Activated naive CD8-positive, alpha-beta T cell treated with anti-CD3 and anti-CD28 coated beads, Interleukin-2, amount 50 U/mL, for 24 hours (primary cell): ENCODE results near the gene AFG1L.
"Not testable (repeated sequence)": the region's sequence is repeated elsewhere in the genome, so short reads cannot be mapped to it uniquely, and the experiment has no call there.

ENCODE experiments used
- ATAC-seq: fragments of 150-1000 bp; cut with Tn5 transposase; one replicate; pipeline ENCODE4 v1.10.0; 2021
- DNase-seq: peaks from one replicate; pipeline ENCODE4 v3.0.0; 2021
- H3K27ac Mint-ChIP-seq: one replicate; pipeline ENCODE4 v1.8.0; 2021; ENCODE audit warnings: mild to moderate bottlenecking, mixed read lengths
- H3K27me3 Mint-ChIP-seq: one replicate; pipeline ENCODE4 v1.8.0; 2021; ENCODE audit warnings: mixed read lengths
- H3K36me3 Mint-ChIP-seq: one replicate; pipeline ENCODE4 v1.8.0; 2021; ENCODE audit warnings: low read depth, mixed read lengths
- H3K4me1 Mint-ChIP-seq: one replicate; pipeline ENCODE4 v1.8.0; 2021; ENCODE audit warnings: mixed read lengths
- H3K4me3 Mint-ChIP-seq: one replicate; pipeline ENCODE4 v1.8.0; 2021; ENCODE audit warnings: mild to moderate bottlenecking, moderate library complexity, mixed read lengths
- H3K9me3 Mint-ChIP-seq: one replicate; pipeline ENCODE4 v1.8.0; 2021; ENCODE audit warnings: mixed read lengths

Gene AFG1L

GRCh38 chr6:108395297-108395696, 100.4 kb downstream of the AFG1L start:
- H3K27ac Mint-ChIP-seq, result no peak overlapping the region
- H3K9me3 Mint-ChIP-seq, result no peaks in the 10 kb centered on the region
- H3K36me3 Mint-ChIP-seq, result peaks cover 3% of the 10 kb centered on the region
- ATAC-seq (no peak), DNase-seq (no peak)
- H3K4me3 Mint-ChIP-seq, result no peak overlapping the region
- H3K4me1 Mint-ChIP-seq, result no peaks in the 10 kb centered on the region
- H3K27me3 Mint-ChIP-seq, result no peaks in the 10 kb centered on the region

- no peak for DNase-seq
- H3K27ac Mint-ChIP-seq, result no peak overlapping the region
- no peak overlapping the region for H3K4me3 Mint-ChIP-seq
- no peak for ATAC-seq
- no peaks in the 10 kb centered on the region for H3K27me3 Mint-ChIP-seq
- H3K4me1 Mint-ChIP-seq, result no peaks in the 10 kb centered on the region
- no peaks in the 10 kb centered on the region for H3K9me3 Mint-ChIP-seq
- peaks cover 7% of the 10 kb centered on the region for H3K36me3 Mint-ChIP-seq
Measured at GRCh38 chr6:108403236-108403635, 108.4 kb downstream of the AFG1L start.

GRCh38 chr6:108406943-108407342, 112.1 kb downstream of the AFG1L start:
- H3K4me3 Mint-ChIP-seq, result no peak overlapping the region
- no peaks in the 10 kb centered on the region for H3K27me3 Mint-ChIP-seq
- no peak for ATAC-seq
- no peak overlapping the region for H3K27ac Mint-ChIP-seq
- DNase-seq, result no peak
- peaks cover 2% of the 10 kb centered on the region for H3K9me3 Mint-ChIP-seq
- H3K36me3 Mint-ChIP-seq, result peaks cover 11% of the 10 kb centered on the region
- H3K4me1 Mint-ChIP-seq, result no peaks in the 10 kb centered on the region

- peaks cover 10% of the 10 kb centered on the region for H3K9me3 Mint-ChIP-seq
- no peak overlapping the region for H3K4me3 Mint-ChIP-seq
- no peak overlapping the region for H3K27ac Mint-ChIP-seq
- no peaks in the 10 kb centered on the region for H3K4me1 Mint-ChIP-seq
- no peak for DNase-seq
- ATAC-seq, result no peak
- H3K27me3 Mint-ChIP-seq, result no peaks in the 10 kb centered on the region
- peaks cover 16% of the 10 kb centered on the region for H3K36me3 Mint-ChIP-seq
Measured at GRCh38 chr6:108407904-108408827, 113.3 kb downstream of the AFG1L start.

GRCh38 chr6:108408861-108409260, 114.0 kb downstream of the AFG1L start:
- ATAC-seq (no peak), DNase-seq (no peak)
- Mint-ChIP-seq H3K4me1 (no peaks in the 10 kb centered on the region), H3K27me3 (no peaks in the 10 kb centered on the region), H3K27ac (no peak overlapping the region), H3K4me3 (no peak overlapping the region), H3K36me3 (peaks cover 17% of the 10 kb centered on the region), H3K9me3 (peaks cover 16% of the 10 kb centered on the region)

GRCh38 chr6:108416047-108416833, 121.4 kb downstream of the AFG1L start:
- H3K27ac Mint-ChIP-seq, result not testable (repeated sequence)

GRCh38 chr6:108417027-108417426, 122.2 kb downstream of the AFG1L start:
- H3K4me1 Mint-ChIP-seq, result no peaks in the 10 kb centered on the region
- H3K36me3 Mint-ChIP-seq, result peaks cover 5% of the 10 kb centered on the region
- no peak overlapping the region for H3K4me3 Mint-ChIP-seq
- peaks cover 13% of the 10 kb centered on the region for H3K9me3 Mint-ChIP-seq
- ATAC-seq (no peak), DNase-seq (no peak)
- H3K27ac Mint-ChIP-seq, result no peak overlapping the region
- H3K27me3 Mint-ChIP-seq, result no peaks in the 10 kb centered on the region

More at GRCh38 chr6:108416047-108416833, 121.4 kb downstream of the AFG1L start:
- H3K4me1 Mint-ChIP-seq, H3K27me3 Mint-ChIP-seq, H3K36me3 Mint-ChIP-seq, ATAC-seq, DNase-seq, H3K4me3 Mint-ChIP-seq: not testable (repeated sequence)
- H3K9me3 Mint-ChIP-seq, result peaks cover 16% of the 10 kb centered on the region

GRCh38 chr6:108419474-108419873, 124.6 kb downstream of the AFG1L start:
- Mint-ChIP-seq H3K36me3 (no peaks in the 10 kb centered on the region), H3K27ac (no peak overlapping the region), H3K4me3 (no peak overlapping the region), H3K9me3 (no peaks in the 10 kb centered on the region), H3K27me3 (no peaks in the 10 kb centered on the region), H3K4me1 (no peaks in the 10 kb centered on the region)
- ATAC-seq (no peak), DNase-seq (no peak)

GRCh38 chr6:108419934-108420609, 125.2 kb downstream of the AFG1L start:
- no peaks in the 10 kb centered on the region for H3K4me1 Mint-ChIP-seq
- H3K9me3 Mint-ChIP-seq, result no peaks in the 10 kb centered on the region
- H3K27me3 Mint-ChIP-seq, result no peaks in the 10 kb centered on the region
- no peak overlapping the region for H3K4me3 Mint-ChIP-seq
- H3K36me3 Mint-ChIP-seq, result no peaks in the 10 kb centered on the region
- no peak overlapping the region for H3K27ac Mint-ChIP-seq
- DNase-seq (no peak), ATAC-seq (no peak)

- Mint-ChIP-seq H3K36me3 (no peaks in the 10 kb centered on the region), H3K27me3 (no peaks in the 10 kb centered on the region), H3K9me3 (no peaks in the 10 kb centered on the region), H3K27ac (no peak overlapping the region), H3K4me1 (no peaks in the 10 kb centered on the region), H3K4me3 (no peak overlapping the region)
- DNase-seq (no peak), ATAC-seq (no peak)
Measured at GRCh38 chr6:108421366-108421765, 126.5 kb downstream of the AFG1L start.

- Mint-ChIP-seq H3K4me1 (no peaks in the 10 kb centered on the region), H3K9me3 (peaks cover 6% of the 10 kb centered on the region), H3K36me3 (no peaks in the 10 kb centered on the region), H3K27me3 (no peaks in the 10 kb centered on the region), H3K27ac (no peak overlapping the region), H3K4me3 (no peak overlapping the region)
- ATAC-seq (no peak), DNase-seq (no peak)
Measured at GRCh38 chr6:108423982-108424705, 129.3 kb downstream of the AFG1L start.

GRCh38 chr6:108425428-108425827, 130.6 kb downstream of the AFG1L start:
- Mint-ChIP-seq H3K36me3 (no peaks in the 10 kb centered on the region), H3K9me3 (peaks cover 6% of the 10 kb centered on the region), H3K4me1 (no peaks in the 10 kb centered on the region), H3K4me3 (no peak overlapping the region), H3K27ac (no peak overlapping the region), H3K27me3 (no peaks in the 10 kb centered on the region)
- DNase-seq (no peak), ATAC-seq (no peak)

GRCh38 chr6:108432143-108432542, 137.3 kb downstream of the AFG1L start:
- H3K4me3 Mint-ChIP-seq, result no peak overlapping the region
- no peaks in the 10 kb centered on the region for H3K4me1 Mint-ChIP-seq
- no peak overlapping the region for H3K27ac Mint-ChIP-seq
- H3K9me3 Mint-ChIP-seq, result peaks cover 6% of the 10 kb centered on the region
- DNase-seq (no peak), ATAC-seq (no peak)
- no peaks in the 10 kb centered on the region for H3K36me3 Mint-ChIP-seq
- H3K27me3 Mint-ChIP-seq, result no peaks in the 10 kb centered on the region

GRCh38 chr6:108432792-108433191, 137.9 kb downstream of the AFG1L start:
- Mint-ChIP-seq H3K4me3 (no peak overlapping the region), H3K27me3 (no peaks in the 10 kb centered on the region), H3K36me3 (no peaks in the 10 kb centered on the region), H3K9me3 (peaks cover 6% of the 10 kb centered on the region), H3K4me1 (no peaks in the 10 kb centered on the region), H3K27ac (no peak overlapping the region)
- ATAC-seq, result no peak
- no peak for DNase-seq
